Upper lobe of left lung (tissue), 4 donors: ENCODE results near the gene MEGF11.

Experiments
- POLR2A ChIP-seq, 4 donors: fragments of 450-650 bp; IDR thresholded peaks; one replicate each; pipeline ENCODE4 v1.5.1; 2016 to 2017; ENCODE audit warnings: antibody characterized with exemption in 4 of 4, mild to moderate bottlenecking in 2 of 4
- POLR2AphosphoS5 ChIP-seq, 2 donors: sonication (generic); formaldehyde crosslinking; IDR thresholded peaks; one replicate each; pipeline ENCODE4 v1.5.1; 2017; ENCODE audit warnings: antibody characterized with exemption in 2 of 2
- TF ChIP-seq, protein P1 (sequence below), 6 experiments: fragments of 450-650 bp in 4 of 6; fragments of 200-600 bp in 2 of 6; sonication (generic) in 2 of 6; IDR thresholded peaks; one replicate each; pipeline ENCODE4 v1.5.1; 2016 to 2019; ENCODE audit warnings: antibody characterized with exemption in 6 of 6

DNA sequence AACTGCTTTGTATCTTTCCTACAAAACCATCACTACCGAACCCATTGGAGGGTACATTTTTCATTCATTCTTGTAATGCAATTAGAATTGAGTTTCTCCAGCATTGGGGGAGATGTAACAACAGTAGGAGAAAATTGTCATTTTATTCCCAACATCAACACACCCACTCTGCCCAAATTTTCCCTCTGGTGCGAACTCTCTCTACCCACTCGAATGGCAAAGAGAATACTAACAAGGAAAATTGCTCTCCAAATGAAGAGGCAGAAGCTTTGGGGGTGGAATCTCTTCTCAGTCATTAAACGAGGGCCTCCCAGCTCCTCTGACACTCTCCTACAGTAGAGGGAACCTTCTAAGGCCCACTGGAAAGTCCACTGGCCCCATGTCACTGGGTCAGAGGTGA, 135.7 kb downstream of the MEGF11 start:
- TF ChIP-seq, protein P1, sequence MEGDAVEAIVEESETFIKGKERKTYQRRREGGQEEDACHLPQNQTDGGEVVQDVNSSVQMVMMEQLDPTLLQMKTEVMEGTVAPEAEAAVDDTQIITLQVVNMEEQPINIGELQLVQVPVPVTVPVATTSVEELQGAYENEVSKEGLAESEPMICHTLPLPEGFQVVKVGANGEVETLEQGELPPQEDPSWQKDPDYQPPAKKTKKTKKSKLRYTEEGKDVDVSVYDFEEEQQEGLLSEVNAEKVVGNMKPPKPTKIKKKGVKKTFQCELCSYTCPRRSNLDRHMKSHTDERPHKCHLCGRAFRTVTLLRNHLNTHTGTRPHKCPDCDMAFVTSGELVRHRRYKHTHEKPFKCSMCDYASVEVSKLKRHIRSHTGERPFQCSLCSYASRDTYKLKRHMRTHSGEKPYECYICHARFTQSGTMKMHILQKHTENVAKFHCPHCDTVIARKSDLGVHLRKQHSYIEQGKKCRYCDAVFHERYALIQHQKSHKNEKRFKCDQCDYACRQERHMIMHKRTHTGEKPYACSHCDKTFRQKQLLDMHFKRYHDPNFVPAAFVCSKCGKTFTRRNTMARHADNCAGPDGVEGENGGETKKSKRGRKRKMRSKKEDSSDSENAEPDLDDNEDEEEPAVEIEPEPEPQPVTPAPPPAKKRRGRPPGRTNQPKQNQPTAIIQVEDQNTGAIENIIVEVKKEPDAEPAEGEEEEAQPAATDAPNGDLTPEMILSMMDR (IDR thresholded peaks at IDR 0.05) = no peak
- TF ChIP-seq POLR2A (IDR thresholded peaks at IDR 0.05) = no peak
- no peak for TF ChIP-seq POLR2AphosphoS5 (IDR thresholded peaks at IDR 0.05)
